ENCODE measurements around the gene CD63.

Gene CD63

GRCh38 chr12:55748230-55748993, 19.6 kb upstream of the CD63 start:
- Histone ChIP-seq H3K9ac (ENCODE audit: low read length in 2 of 2) (no peak overlapping the region), H3K4me1 (ENCODE audit: control insufficient read depth, insufficient read depth, low read length) (peaks cover 22% of the 10 kb centered on the region), H3K36me3 (ENCODE audit: control insufficient read depth in 2 of 2, insufficient read depth in 2 of 2, low read length in 2 of 2) (peaks cover 7 to 23% of the 10 kb centered on the region in 2 donors), H3K9me3 (ENCODE audit: control insufficient read depth in 2 of 2, low read length in 2 of 2) (no peaks in the 10 kb centered on the region), H3K4me3 (ENCODE audit: low read length in 2 of 2) (no peak overlapping the region), H3K27me3 (ENCODE audit: control insufficient read depth in 1 of 2, insufficient read depth in 2 of 2, low read length in 2 of 2) (no peaks in the 10 kb centered on the region), H3K27ac (ENCODE audit: low read length) (no peak overlapping the region)

GRCh38 chr12:55746913-55747231, 18.1 kb upstream of the CD63 start:
- H3K9ac ChIP-seq (ENCODE audit: low read length in 2 of 2), result no peak overlapping the region
- H3K27me3 ChIP-seq (ENCODE audit: control insufficient read depth in 1 of 2, insufficient read depth in 2 of 2, low read length in 2 of 2), result no peaks in the 10 kb centered on the region
- H3K4me3 ChIP-seq (ENCODE audit: low read length in 2 of 2), result no peak overlapping the region
- H3K27ac ChIP-seq (ENCODE audit: low read length), result no peak overlapping the region
- H3K4me1 ChIP-seq (ENCODE audit: control insufficient read depth, insufficient read depth, low read length), result peaks cover 29% of the 10 kb centered on the region
- no peaks in the 10 kb centered on the region for H3K9me3 ChIP-seq (ENCODE audit: control insufficient read depth in 2 of 2, low read length in 2 of 2)
- H3K36me3 ChIP-seq (ENCODE audit: control insufficient read depth in 2 of 2, insufficient read depth in 2 of 2, low read length in 2 of 2), result peaks cover 0 to 13% of the 10 kb centered on the region in 2 donors

- peaks cover 0 to 8% of the 10 kb centered on the region in 2 donors for H3K36me3 ChIP-seq (ENCODE audit: control insufficient read depth in 2 of 2, insufficient read depth in 2 of 2, low read length in 2 of 2)
- H3K9me3 ChIP-seq (ENCODE audit: control insufficient read depth in 2 of 2, low read length in 2 of 2), result no peaks in the 10 kb centered on the region
- no peak overlapping the region for H3K27ac ChIP-seq (ENCODE audit: low read length)
- H3K4me1 ChIP-seq (ENCODE audit: control insufficient read depth, insufficient read depth, low read length), result peaks cover 29% of the 10 kb centered on the region
- H3K27me3 ChIP-seq (ENCODE audit: control insufficient read depth in 1 of 2, insufficient read depth in 2 of 2, low read length in 2 of 2), result no peaks in the 10 kb centered on the region
- H3K9ac ChIP-seq (ENCODE audit: low read length in 2 of 2), result no peak overlapping the region
- H3K4me3 ChIP-seq (ENCODE audit: low read length in 2 of 2), result no peak overlapping the region
Measured at GRCh38 chr12:55746174-55746912, 17.5 kb upstream of the CD63 start.

- Histone ChIP-seq H3K36me3 (ENCODE audit: control insufficient read depth in 2 of 2, insufficient read depth in 2 of 2, low read length in 2 of 2) (peaks cover 0 to 1% of the 10 kb centered on the region in 2 donors), H3K9me3 (ENCODE audit: control insufficient read depth in 2 of 2, low read length in 2 of 2) (no peaks in the 10 kb centered on the region), H3K9ac (ENCODE audit: low read length in 2 of 2) (peak overlapping the region in 1 of 2 donors; percentile 14), H3K4me3 (ENCODE audit: low read length in 2 of 2) (peak overlapping the region; percentile 25 to 82), H3K4me1 (ENCODE audit: control insufficient read depth, insufficient read depth, low read length) (peaks cover 29% of the 10 kb centered on the region), H3K27me3 (ENCODE audit: control insufficient read depth in 1 of 2, insufficient read depth in 2 of 2, low read length in 2 of 2) (no peaks in the 10 kb centered on the region), H3K27ac (ENCODE audit: low read length) (peak overlapping the region; percentile 31)
Measured at GRCh38 chr12:55745361-55746173, 16.8 kb upstream of the CD63 start.

- H3K9ac ChIP-seq (ENCODE audit: low read length in 2 of 2), result peak overlapping the region; percentile 51
- H3K4me1 ChIP-seq (ENCODE audit: control insufficient read depth, insufficient read depth, low read length), result peaks cover 29% of the 10 kb centered on the region
- peak overlapping the region; percentile 73 to 82 for H3K4me3 ChIP-seq (ENCODE audit: low read length in 2 of 2)
- no peaks in the 10 kb centered on the region for H3K27me3 ChIP-seq (ENCODE audit: control insufficient read depth in 1 of 2, insufficient read depth in 2 of 2, low read length in 2 of 2)
- no peaks in the 10 kb centered on the region for H3K36me3 ChIP-seq (ENCODE audit: control insufficient read depth in 2 of 2, insufficient read depth in 2 of 2, low read length in 2 of 2)
- H3K9me3 ChIP-seq (ENCODE audit: control insufficient read depth in 2 of 2, low read length in 2 of 2), result no peaks in the 10 kb centered on the region
- peak overlapping the region; percentile 31 for H3K27ac ChIP-seq (ENCODE audit: low read length)
Measured at GRCh38 chr12:55744340-55745030, 15.7 kb upstream of the CD63 start.

- peak overlapping the region; percentile 51 for H3K9ac ChIP-seq (ENCODE audit: low read length in 2 of 2)
- H3K4me3 ChIP-seq (ENCODE audit: low read length in 2 of 2), result peak overlapping the region; percentile 73 to 82
- H3K36me3 ChIP-seq (ENCODE audit: control insufficient read depth in 2 of 2, insufficient read depth in 2 of 2, low read length in 2 of 2), result no peaks in the 10 kb centered on the region
- no peaks in the 10 kb centered on the region for H3K9me3 ChIP-seq (ENCODE audit: control insufficient read depth in 2 of 2, low read length in 2 of 2)
- no peaks in the 10 kb centered on the region for H3K27me3 ChIP-seq (ENCODE audit: control insufficient read depth in 1 of 2, insufficient read depth in 2 of 2, low read length in 2 of 2)
- H3K4me1 ChIP-seq (ENCODE audit: control insufficient read depth, insufficient read depth, low read length), result peaks cover 29% of the 10 kb centered on the region
- H3K27ac ChIP-seq (ENCODE audit: low read length), result no peak overlapping the region
Measured at GRCh38 chr12:55743406-55744339, 14.9 kb upstream of the CD63 start.

GRCh38 chr12:55742719-55743405, 14.1 kb upstream of the CD63 start, which contains the start of gene GDF11:
Gene GDF11, plus strand, starts transcription at chr12:55743122. Its CDS starts 195 bp downstream, at chr12:55743317.
- no peaks in the 10 kb centered on the region for H3K9me3 ChIP-seq (ENCODE audit: control insufficient read depth in 2 of 2, low read length in 2 of 2)
- H3K9ac ChIP-seq (ENCODE audit: low read length in 2 of 2), result peak within 1 kb of the TSS; percentile 72 to 74
- H3K4me1 ChIP-seq (ENCODE audit: control insufficient read depth, insufficient read depth, low read length), result peaks cover 34% of the 10 kb centered on the region
- H3K36me3 ChIP-seq (ENCODE audit: control insufficient read depth in 2 of 2, insufficient read depth in 2 of 2, low read length in 2 of 2), result no peaks in the 10 kb centered on the region
- no peaks in the 10 kb centered on the region for H3K27me3 ChIP-seq (ENCODE audit: control insufficient read depth in 1 of 2, insufficient read depth in 2 of 2, low read length in 2 of 2)
- H3K27ac ChIP-seq (ENCODE audit: low read length), result peak within 1 kb of the TSS; percentile 62
- peak within 1 kb of the TSS; percentile 73 to 82 for H3K4me3 ChIP-seq (ENCODE audit: low read length in 2 of 2)

- Histone ChIP-seq H3K9me3 (ENCODE audit: control insufficient read depth in 2 of 2, low read length in 2 of 2) (no peaks in the 10 kb centered on the region), H3K4me3 (ENCODE audit: low read length in 2 of 2) (peak overlapping the region; percentile 54 to 68), H3K4me1 (ENCODE audit: control insufficient read depth, insufficient read depth, low read length) (peaks cover 41% of the 10 kb centered on the region), H3K27me3 (ENCODE audit: control insufficient read depth in 1 of 2, insufficient read depth in 2 of 2, low read length in 2 of 2) (no peaks in the 10 kb centered on the region), H3K36me3 (ENCODE audit: control insufficient read depth in 2 of 2, insufficient read depth in 2 of 2, low read length in 2 of 2) (no peaks in the 10 kb centered on the region), H3K27ac (ENCODE audit: low read length) (peak overlapping the region; percentile 62), H3K9ac (ENCODE audit: low read length in 2 of 2) (peak overlapping the region; percentile 72 to 74)
Measured at GRCh38 chr12:55741931-55742680, 13.3 kb upstream of the CD63 start.

GRCh38 chr12:55739025-55739378, 10.2 kb upstream of the CD63 start:
- H3K36me3 ChIP-seq (ENCODE audit: control insufficient read depth in 2 of 2, insufficient read depth in 2 of 2, low read length in 2 of 2), result no peaks in the 10 kb centered on the region
- no peaks in the 10 kb centered on the region for H3K27me3 ChIP-seq (ENCODE audit: control insufficient read depth in 1 of 2, insufficient read depth in 2 of 2, low read length in 2 of 2)
- peak overlapping the region in 1 of 2 donors; percentile 82 for H3K4me3 ChIP-seq (ENCODE audit: low read length in 2 of 2)
- no peaks in the 10 kb centered on the region for H3K9me3 ChIP-seq (ENCODE audit: control insufficient read depth in 2 of 2, low read length in 2 of 2)
- H3K9ac ChIP-seq (ENCODE audit: low read length in 2 of 2), result no peak overlapping the region
- peaks cover 30% of the 10 kb centered on the region for H3K4me1 ChIP-seq (ENCODE audit: control insufficient read depth, insufficient read depth, low read length)
- no peak overlapping the region for H3K27ac ChIP-seq (ENCODE audit: low read length)
